AG04449 (cell line): ENCODE measurements around the gene NOS1AP.
"Not testable (repeated sequence)": the region's sequence is repeated elsewhere in the genome, so short reads cannot be mapped to it uniquely, and the experiment has no call there.

Experiments
- CTCF ChIA-PET: fragments of 350-600 bp; formaldehyde crosslinking; extraction: SDS; loops from one replicate; lab custom pipeline; 2021; ENCODE audit warnings: antibody characterized with exemption; lab: Yijun Ruan, JAX
- POLR2A ChIA-PET: fragments of 400-600, 350-600 bp; formaldehyde crosslinking; extraction: SDS; loops from one replicate; lab custom pipeline; 2020; ENCODE audit warnings: antibody characterized with exemption, inconsistent platforms; lab: Yijun Ruan, JAX
- DNase-seq: peaks from one replicate; pipeline ENCODE4 v3.0.0-alpha.2; 2010; ENCODE audit warnings: low read depth, low spot score
- H3K4me3 ChIP-seq: 2 replicates; pipeline ENCODE4 v1.5.1; 2011; ENCODE audit warnings: low read depth, mild to moderate bottlenecking, control low read depth, low read length
- TF ChIP-seq, protein P1 (sequence below): IDR thresholded peaks from one replicate; pipeline ENCODE4 v1.5.1; 2011; ENCODE audit warnings: mild to moderate bottlenecking, moderate library complexity, low read length, control low read depth, inconsistent platforms; ENCODE audit not compliant: insufficient read depth; ENCODE audit errors: missing control alignments

Gene NOS1AP

DNA sequence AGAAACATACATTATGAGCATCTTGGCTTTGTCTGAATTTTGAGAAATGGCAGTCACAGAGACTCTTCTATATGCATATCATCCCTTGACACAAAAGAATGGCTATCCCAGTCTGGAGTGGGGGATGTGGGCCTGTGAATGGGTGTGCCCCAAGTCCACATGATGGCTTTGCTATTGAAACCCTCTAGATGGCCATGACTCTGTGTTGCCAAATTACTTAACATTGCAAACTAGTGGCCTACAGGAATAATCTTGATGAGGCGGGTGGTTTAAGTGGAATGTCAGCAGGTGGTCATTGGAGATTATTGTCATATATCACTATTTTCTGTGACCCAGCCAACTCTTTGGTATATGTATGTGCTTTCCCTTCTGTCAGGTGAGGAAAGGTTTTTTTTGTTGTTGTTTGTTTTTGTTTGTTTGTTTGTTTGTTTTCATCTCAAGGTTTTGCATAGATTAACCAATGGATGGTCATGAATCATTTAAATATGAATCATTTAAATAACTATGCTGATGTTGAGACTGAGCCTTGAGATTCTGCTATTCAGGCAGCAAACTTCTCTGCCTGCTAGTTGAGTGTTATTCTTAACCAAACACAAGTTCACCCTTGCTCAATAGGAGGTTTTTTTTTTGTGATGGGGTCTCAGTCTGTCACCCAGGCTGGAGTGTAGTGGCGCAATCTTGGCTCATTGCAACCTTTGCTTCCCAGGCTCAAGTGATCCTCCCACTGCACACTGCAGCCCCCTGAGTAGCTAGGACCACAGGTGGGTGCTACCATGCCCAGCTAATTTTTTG, 103.0 kb downstream of the NOS1AP start:
- no peak for DNase-seq
- no peak overlapping the region for H3K4me3 ChIP-seq
- TF ChIP-seq, protein P1, sequence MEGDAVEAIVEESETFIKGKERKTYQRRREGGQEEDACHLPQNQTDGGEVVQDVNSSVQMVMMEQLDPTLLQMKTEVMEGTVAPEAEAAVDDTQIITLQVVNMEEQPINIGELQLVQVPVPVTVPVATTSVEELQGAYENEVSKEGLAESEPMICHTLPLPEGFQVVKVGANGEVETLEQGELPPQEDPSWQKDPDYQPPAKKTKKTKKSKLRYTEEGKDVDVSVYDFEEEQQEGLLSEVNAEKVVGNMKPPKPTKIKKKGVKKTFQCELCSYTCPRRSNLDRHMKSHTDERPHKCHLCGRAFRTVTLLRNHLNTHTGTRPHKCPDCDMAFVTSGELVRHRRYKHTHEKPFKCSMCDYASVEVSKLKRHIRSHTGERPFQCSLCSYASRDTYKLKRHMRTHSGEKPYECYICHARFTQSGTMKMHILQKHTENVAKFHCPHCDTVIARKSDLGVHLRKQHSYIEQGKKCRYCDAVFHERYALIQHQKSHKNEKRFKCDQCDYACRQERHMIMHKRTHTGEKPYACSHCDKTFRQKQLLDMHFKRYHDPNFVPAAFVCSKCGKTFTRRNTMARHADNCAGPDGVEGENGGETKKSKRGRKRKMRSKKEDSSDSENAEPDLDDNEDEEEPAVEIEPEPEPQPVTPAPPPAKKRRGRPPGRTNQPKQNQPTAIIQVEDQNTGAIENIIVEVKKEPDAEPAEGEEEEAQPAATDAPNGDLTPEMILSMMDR, result no peak
- CTCF ChIA-PET, result no interaction called here
- POLR2A ChIA-PET, result no interaction called here

DNA sequence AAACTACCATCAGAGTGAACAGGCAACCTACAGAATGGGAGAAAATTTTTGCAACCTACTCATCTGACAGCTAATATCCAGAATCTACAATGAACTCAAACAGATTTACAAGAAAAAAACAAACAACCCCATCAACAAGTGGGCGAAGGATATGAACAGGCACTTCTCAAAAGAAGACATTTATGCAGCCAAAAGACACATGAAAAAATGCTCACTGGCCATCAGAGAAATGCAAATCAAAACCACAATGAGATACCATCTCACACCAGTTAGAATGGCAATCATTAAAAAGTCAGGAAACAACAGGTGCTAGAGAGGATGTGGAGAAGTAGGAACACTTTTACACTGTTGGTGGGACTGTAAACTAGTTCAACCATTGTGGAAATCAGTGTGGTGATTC, 104.1 kb downstream of the NOS1AP start:
- POLR2A ChIA-PET, H3K4me3 ChIP-seq, CTCF ChIA-PET, DNase-seq: not testable (repeated sequence)

DNA sequence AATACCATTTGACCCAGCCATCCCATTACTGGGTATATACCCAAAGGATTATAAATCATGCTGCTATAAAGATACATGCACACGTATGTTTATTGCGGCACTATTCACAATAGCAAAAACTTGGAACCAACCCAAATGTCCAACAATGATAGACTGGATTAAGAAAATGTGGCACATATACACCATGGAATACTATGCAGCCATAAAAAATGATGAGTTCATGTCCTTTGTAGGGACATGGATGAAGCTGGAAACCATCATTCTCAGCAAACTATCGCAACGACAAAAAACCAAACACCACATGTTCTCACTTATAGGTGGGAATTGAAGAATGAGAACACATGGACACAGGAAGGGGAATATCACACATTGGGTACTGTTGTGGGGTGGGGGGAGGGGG, 104.5 kb downstream of the NOS1AP start:
- DNase-seq, H3K4me3 ChIP-seq, CTCF ChIA-PET, POLR2A ChIA-PET: not testable (repeated sequence)

DNA sequence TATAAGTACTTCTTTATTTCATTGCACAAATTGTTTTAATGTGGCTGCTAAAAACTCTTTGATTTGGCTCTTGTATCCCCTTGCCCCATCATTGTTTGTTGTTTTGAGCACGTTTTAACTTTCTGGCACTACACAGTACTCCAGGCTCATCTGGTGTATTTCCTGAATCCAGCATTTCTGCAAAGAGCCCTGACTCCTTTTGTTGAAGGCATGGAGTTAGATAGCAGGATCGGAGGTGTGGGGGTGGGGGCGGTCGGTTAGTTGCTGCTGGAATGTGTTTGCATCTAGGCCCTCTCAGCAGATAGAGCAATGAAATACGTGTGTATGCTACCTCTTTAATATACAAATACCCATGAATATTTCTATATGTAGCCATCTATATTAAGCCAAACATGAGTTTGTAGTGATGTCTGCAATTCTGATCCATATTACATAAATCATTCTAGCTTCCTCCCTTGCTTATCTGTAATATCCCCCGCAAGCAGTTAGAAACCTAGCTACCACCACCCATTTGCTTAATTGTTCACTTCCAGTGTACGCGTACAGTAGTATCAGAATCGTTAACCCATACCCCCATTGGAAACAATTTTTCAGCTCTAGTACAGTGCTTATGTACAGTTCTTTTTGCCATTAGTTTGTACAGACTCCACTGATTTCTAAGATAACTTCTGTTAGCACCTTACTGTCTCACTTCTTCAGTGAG, 106.0 kb downstream of the NOS1AP start:
- POLR2A ChIA-PET, result no interaction called here
- no peak for DNase-seq

DNA sequence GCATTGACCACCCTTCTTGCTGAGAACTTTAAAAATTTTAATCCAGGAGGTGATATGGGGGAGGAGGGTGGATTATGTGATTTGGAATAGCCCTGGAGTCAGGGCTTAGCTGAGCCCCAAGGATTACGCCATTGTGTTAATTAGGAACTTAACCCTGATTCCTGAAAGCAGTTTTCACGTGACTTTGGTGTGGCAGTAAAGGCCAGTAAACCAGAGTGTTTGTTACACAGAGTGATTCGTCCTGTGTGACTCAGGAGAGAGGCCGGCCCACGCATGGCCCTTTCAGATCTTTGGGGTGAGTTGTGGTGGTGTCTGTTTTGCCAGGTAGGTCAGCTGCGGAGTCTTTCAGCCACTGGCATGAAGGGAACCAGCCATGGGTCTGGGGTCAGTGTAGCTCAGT, 107.6 kb downstream of the NOS1AP start:
- no peak overlapping the region for H3K4me3 ChIP-seq
- TF ChIP-seq, protein P1, result no peak
- ChIA-PET POLR2A (no interaction called here), CTCF (no interaction called here)
- no peak for DNase-seq

More for the DNA sequence above, 106.0 kb downstream of the NOS1AP start:
- CTCF ChIA-PET, result no interaction called here
- no peak overlapping the region for H3K4me3 ChIP-seq
- TF ChIP-seq, protein P1, result no peak

DNA sequence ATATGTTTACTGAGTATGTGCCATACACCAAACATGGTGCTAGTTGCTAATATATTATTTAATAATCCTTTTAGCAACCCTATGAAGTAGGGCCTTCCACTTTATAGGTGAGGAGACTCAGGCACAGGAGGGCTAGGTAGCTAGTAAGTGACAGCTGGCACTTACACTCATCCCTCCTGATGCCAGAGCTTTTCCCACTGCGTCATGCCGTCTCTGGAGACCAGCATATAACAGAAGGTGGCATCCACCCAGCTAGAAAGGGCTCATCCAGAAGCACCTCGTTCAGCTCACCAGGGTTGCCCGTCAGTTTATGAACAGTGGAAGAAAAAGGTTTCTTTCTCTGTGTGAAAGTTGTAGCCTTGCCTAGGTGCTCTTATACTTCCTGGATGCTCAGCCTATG, 108.9 kb downstream of the NOS1AP start:
- TF ChIP-seq, protein P1, result no peak
- ChIA-PET POLR2A (no interaction called here), CTCF (no interaction called here)
- H3K4me3 ChIP-seq, result no peak overlapping the region
- no peak for DNase-seq

DNA sequence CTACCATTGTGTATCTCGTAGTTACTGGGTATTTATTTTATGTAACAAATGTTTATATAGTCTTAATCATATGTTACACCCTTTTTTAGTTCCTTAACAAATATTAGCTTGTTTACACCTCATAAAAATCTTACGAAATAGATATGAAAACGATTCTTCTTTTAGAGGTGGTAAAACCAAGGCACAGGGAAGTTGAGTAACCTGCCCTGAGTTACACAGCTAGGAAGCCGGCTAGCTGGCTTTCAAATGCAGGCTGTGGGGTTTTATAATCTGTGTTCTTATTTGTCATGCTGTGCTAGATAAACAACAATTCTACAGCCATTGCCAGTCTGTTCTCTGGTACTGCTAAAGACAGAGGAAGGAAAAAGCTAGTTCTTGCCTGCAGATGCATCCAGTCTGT, 109.6 kb downstream of the NOS1AP start:
- TF ChIP-seq, protein P1, result no peak
- H3K4me3 ChIP-seq, result no peak overlapping the region
- DNase-seq, result no peak
- POLR2A ChIA-PET, result no interaction called here
- CTCF ChIA-PET, result no interaction called here
